GM12801 (cell line): ENCODE data around the gene ERCC5.

Source experiments
- TF ChIP-seq, protein P1 (sequence below): IDR thresholded peaks from one replicate; pipeline ENCODE4 v1.5.1; 2011; ENCODE audit warnings: control low read depth; ENCODE audit not compliant: insufficient read length; ENCODE audit errors: extremely low read depth

ERCC5 gene

GRCh38 chr13:102846261-102847015, 606 bp downstream of the ERCC5 start:
- TF ChIP-seq, protein P1, sequence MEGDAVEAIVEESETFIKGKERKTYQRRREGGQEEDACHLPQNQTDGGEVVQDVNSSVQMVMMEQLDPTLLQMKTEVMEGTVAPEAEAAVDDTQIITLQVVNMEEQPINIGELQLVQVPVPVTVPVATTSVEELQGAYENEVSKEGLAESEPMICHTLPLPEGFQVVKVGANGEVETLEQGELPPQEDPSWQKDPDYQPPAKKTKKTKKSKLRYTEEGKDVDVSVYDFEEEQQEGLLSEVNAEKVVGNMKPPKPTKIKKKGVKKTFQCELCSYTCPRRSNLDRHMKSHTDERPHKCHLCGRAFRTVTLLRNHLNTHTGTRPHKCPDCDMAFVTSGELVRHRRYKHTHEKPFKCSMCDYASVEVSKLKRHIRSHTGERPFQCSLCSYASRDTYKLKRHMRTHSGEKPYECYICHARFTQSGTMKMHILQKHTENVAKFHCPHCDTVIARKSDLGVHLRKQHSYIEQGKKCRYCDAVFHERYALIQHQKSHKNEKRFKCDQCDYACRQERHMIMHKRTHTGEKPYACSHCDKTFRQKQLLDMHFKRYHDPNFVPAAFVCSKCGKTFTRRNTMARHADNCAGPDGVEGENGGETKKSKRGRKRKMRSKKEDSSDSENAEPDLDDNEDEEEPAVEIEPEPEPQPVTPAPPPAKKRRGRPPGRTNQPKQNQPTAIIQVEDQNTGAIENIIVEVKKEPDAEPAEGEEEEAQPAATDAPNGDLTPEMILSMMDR: no peak

GRCh38 chr13:102847272-102848234, 1.7 kb downstream of the ERCC5 start:
- TF ChIP-seq, protein P1: no peak

DNA sequence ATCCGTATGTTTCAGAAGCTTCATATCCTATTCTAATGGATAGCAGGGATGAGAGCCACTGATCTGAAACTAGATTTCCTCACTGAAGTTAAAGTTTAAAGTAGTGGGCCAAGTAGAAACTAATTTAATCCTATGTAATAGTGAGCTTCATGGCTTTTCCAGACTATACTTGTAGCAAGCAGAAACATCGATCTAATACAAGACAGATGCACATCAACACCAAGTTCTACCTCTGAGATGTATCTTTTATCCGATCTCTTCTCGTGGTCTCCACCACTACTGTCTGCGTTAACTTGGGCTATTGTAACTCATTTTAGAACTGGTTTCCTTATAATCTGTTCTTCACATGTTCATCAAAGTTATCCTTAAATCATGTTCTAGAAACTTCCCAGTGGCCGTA, 3.1 kb downstream of the ERCC5 start:
- TF ChIP-seq, protein P1: no peak

DNA sequence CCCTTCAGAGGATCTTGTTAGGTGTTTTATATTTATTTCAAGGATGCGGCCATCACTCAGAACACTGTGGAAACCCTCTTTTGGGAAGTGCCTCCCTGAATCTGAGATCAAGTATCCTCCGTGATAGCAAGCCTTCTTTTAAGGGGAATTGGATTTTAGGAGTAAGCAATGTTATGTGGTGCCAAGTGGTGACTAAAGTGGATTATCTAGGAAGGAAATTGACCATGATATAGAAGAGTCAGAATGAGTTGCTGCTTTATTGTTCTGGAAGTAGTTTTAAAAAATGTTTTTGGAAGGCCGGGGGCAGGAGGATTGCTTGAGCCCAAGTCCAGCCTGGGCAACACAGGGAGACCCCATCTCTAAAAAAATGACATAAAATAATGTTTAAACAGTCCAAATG, 6.7 kb downstream of the ERCC5 start:
- TF ChIP-seq, protein P1: no peak

GRCh38 chr13:102854675-102855074, 8.8 kb downstream of the ERCC5 start:
- TF ChIP-seq, protein P1: no peak

- TF ChIP-seq, protein P1: no peak
Measured at GRCh38 chr13:102856557-102856956, 10.7 kb downstream of the ERCC5 start.

DNA sequence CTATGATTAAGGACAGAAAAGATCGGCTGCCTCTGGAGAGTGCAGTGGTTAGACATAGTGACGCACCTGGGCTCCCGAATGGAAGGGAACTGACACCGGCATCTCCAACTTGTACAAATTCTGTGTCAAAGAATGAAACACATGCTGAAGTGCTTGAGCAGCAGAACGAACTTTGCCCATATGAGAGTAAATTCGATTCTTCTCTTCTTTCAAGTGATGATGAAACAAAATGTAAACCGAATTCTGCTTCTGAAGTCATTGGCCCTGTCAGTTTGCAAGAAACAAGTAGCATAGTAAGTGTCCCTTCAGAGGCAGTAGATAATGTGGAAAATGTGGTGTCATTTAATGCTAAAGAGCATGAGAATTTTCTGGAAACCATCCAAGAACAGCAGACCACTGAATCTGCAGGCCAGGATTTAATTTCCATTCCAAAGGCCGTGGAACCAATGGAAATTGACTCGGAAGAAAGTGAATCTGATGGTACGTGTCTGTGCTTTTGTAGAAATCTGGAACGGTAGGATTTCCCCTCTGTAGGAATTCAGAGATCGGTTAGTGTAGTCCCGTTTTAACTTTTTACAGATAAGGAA, 16.9 kb downstream of the ERCC5 start:
- TF ChIP-seq, protein P1: no peak
